GM19240 (cell line): ENCODE results near the gene CFAP61.

Experiments used
- DNase-seq: peaks from one replicate; pipeline ENCODE4 v3.0.0; 2011; ENCODE audit warnings: low spot score; ENCODE audit not compliant: insufficient read length

Gene CFAP61

GRCh38 chr20:20362774-20363433, 310.6 kb downstream of the CFAP61 start:
- no peak for DNase-seq

- no peak for DNase-seq
Measured at GRCh38 chr20:20363434-20363798, 311.1 kb downstream of the CFAP61 start.

- no peak for DNase-seq
Measured at GRCh38 chr20:20363799-20364592, 311.7 kb downstream of the CFAP61 start.

- no peak for DNase-seq
Measured at GRCh38 chr20:20364593-20365479, 312.5 kb downstream of the CFAP61 start.

- no peak for DNase-seq
Measured at GRCh38 chr20:20365480-20366161, 313.3 kb downstream of the CFAP61 start.

GRCh38 chr20:20366551-20366875, 314.2 kb downstream of the CFAP61 start:
- DNase-seq, result no peak

GRCh38 chr20:20366876-20367574, 314.7 kb downstream of the CFAP61 start:
- DNase-seq, result no peak

- DNase-seq, result no peak
Measured at GRCh38 chr20:20367575-20368417, 315.5 kb downstream of the CFAP61 start, which contains the start of gene INSM1. TSS of gene INSM1 (plus strand) at chr20:20368104. CDS start at chr20:20368268, 164 bp downstream.

- no peak for DNase-seq
Measured at GRCh38 chr20:20368418-20369249, 316.3 kb downstream of the CFAP61 start.

- no peak for DNase-seq
Measured at GRCh38 chr20:20369250-20370093, 317.1 kb downstream of the CFAP61 start.

GRCh38 chr20:20370094-20370575, 317.8 kb downstream of the CFAP61 start:
- DNase-seq, result no peak

- no peak for DNase-seq
Measured at GRCh38 chr20:20371083-20371482, 318.8 kb downstream of the CFAP61 start.

- DNase-seq, result no peak
Measured at GRCh38 chr20:20371681-20372080, 319.3 kb downstream of the CFAP61 start.

GRCh38 chr20:20373091-20373571, 320.8 kb downstream of the CFAP61 start:
- no peak for DNase-seq

- DNase-seq, result no peak
Measured at GRCh38 chr20:20375862-20376261, 323.5 kb downstream of the CFAP61 start.

GRCh38 chr20:20386192-20386591, 333.9 kb downstream of the CFAP61 start:
- no peak for DNase-seq

GRCh38 chr20:20390393-20390792, 338.1 kb downstream of the CFAP61 start:
- DNase-seq, result no peak

- no peak for DNase-seq
Measured at GRCh38 chr20:20391115-20391514, 338.8 kb downstream of the CFAP61 start.
